Activated T-cell treated with anti-CD3 and anti-CD28 coated beads for 1 hour (primary cell): Measurements from ENCODE around the gene CAMKK1.
A peak's percentile ranks its signal among the peaks of the same experiment; 100 is the strongest.

Experiments used
- DNase-seq: peaks from one replicate; pipeline ENCODE4 v3.0.0-alpha.2; 2020; ENCODE audit warnings: low read depth

Gene CAMKK1

GRCh38 chr17:3896108-3896967 is 3.5 kb upstream of the CAMKK1 start:
- no peak for DNase-seq

GRCh38 chr17:3895354-3895753 is 2.5 kb upstream of the CAMKK1 start:
- DNase-seq = no peak

DNA sequence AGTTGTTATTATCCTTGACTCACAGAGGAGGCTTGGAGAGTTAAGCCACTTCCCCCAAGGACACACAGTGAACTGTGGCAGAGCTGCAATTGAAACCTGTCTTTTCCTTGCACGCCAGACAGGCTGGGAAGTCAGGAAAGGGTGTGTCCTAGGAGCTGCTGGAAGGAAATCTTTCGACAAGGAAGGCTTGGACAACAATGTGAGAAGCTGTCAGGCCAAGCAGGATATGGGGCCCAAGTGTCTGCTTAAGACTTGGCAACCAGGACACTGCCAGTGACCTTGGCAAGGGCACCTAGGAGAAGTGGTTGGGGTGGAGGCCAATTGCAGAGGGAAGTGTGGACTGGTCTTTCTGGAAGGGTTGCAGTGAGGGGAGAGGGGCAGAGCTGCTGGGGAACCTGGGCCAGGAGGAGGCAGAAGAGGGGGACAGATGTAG is 2.1 kb upstream of the CAMKK1 start:
- no peak for DNase-seq

GRCh38 chr17:3894188-3894587 is 1.3 kb upstream of the CAMKK1 start:
- DNase-seq = no peak

GRCh38 chr17:3893720-3894116 is 865 bp upstream of the CAMKK1 start:
- no peak for DNase-seq

GRCh38 chr17:3892095-3892998 is 506 bp downstream of the CAMKK1 start:
- peak; percentile 64 for DNase-seq

GRCh38 chr17:3891626-3892094 is 1.2 kb downstream of the CAMKK1 start:
- DNase-seq = no peak

DNA sequence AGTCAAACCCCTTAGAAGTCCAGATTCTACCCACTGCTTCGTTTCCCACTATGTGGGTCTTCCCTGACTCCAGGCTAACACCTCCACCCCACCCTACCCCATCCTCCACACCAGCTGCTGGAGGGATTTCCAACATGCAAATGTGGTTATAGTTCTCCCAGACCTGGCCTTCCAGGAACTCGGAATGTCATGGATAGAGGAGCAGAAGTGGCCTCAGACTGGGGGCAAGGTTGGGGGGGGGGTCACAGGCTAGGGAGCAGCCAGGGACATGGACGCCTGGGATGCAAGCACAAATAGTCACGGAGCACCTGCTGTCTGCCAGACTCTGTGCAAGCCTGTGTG is 2.0 kb downstream of the CAMKK1 start:
- DNase-seq = no peak

DNA sequence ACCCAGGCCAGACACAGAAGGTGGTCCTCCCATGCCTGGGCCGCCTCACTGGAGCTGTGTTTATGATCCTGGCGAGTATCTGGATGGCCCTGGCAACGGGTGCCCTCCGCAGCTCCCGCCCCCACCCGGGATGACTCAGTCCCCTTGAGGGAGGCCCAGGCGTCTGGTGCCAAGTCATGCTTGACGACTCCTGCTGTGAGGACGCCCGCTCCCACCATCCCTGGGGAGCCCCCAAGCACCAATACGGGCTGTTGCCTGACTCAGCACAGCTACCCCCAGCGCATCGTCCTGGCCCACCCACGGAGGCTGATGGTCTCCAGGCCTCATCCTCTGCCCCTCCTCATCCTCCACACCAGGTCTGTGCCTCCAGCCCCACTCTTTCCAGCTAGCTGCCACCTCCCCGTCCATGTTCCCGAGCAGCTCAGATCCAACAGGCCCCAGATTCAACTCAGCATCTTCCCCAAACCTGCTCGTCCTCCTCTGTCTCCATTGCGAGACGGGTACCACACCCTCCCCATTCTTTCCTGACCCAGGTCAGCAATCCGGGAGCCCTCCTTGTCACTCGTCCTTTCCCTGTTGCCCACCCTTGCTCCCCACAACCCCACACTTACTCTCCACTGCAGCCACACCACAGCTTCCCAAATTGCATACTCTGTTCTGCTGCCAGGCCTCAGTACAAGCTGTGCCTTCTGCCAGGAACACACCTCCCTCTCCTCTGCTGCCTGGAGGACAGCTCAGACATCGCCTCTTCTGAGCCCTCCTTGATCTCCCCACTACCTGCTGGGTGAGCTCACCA is 2.6 kb downstream of the CAMKK1 start:
- no peak for DNase-seq

DNA sequence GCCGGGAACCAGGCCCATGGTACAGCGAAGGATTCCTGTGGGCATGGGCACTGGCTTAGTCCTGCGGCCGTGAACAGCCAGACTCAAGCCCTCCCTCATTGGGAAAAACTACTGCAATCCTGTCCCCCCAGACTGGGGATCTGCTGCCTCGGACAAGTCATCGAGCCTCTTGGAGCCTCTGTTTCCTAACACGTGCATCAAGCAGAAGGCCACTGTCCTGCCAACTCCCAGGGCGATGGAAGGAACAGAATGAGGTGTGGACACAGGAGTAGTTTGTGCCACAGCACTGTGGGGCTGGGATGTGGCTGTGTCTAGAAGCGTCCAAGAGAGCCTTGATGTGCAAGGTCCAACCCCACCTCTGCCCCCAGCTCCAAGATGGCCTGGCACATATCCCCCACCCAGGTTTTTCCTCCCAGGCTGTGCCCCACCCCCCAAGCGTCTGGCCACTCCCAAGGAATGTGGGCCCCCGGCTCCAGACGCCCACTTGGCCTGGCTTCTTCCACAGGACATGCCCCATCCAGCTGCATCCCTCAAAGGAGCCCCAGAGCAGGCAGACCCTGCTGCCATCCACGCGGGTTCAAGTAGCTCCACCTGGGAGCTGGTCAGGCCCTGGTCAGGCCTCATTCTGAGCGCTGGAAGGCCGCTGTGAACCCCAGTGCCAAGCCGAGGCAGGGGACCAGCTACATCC is 3.4 kb downstream of the CAMKK1 start:
- DNase-seq = no peak

GRCh38 chr17:3888343-3889171 is 4.3 kb downstream of the CAMKK1 start:
- DNase-seq = no peak

DNA sequence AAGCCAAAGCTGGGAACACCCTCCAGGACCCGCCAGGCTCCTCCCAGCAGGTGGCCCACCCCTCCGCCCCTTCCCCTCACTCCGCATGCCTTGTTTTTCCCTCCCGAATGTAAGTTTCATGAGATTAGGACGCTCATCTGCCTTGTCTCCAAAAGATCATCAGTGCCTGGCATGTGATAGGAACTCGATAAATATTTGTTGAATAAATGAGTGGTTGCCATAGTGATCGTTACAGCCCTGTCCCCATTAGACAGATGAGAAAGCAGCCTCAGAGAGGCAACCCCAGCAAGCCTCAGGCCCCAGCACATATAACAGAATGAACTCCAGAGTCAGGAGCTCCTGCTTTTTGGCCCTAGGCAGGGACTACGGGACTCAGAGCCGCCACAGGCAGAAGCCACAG is 5.0 kb downstream of the CAMKK1 start:
- no peak for DNase-seq

DNA sequence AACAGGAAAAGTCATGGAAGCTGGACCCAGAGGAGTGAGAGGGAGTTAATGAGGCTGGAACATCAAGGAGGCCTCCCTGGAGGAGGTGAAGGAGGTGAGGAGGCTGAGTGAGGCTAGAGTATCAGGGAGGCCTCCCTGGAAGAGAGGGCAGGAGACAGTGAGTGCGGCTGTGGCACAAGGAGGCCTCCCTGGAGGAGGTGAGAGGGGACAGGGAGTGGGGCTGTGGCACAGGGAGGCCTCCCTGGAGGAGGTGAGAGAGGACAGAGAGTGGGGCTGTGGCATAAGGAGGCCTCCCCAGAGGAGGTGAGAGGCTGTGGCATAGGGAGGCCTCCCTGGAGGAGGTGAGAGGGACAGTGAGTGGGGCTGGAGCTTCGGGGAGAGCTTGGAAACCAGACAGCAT is 5.5 kb downstream of the CAMKK1 start:
- DNase-seq = no peak

GRCh38 chr17:3886776-3887175 is 6.1 kb downstream of the CAMKK1 start:
- no peak for DNase-seq

DNA sequence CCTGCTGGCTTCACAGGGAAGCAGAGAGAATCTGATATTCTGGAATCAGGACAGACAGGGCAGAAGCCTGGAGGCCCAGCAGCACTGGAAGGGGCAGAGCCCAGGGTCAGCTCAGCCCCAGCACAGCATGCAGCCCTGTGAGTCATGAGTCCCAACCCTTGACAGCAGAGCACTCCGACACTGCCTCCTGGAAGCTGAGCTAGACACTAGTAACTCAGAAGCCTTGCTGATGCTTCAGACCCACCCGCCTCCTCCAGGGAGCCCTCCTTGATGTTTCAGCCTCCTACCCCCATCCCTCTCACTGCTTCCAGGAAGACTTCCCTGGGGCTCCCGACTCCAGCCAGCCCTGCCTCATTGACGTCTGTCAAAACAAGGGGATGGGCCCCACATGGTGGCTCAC is 6.9 kb downstream of the CAMKK1 start:
- no peak for DNase-seq

GRCh38 chr17:3885271-3885670 is 7.6 kb downstream of the CAMKK1 start:
- DNase-seq = no peak

GRCh38 chr17:3884188-3884587 is 8.7 kb downstream of the CAMKK1 start:
- no peak for DNase-seq

DNA sequence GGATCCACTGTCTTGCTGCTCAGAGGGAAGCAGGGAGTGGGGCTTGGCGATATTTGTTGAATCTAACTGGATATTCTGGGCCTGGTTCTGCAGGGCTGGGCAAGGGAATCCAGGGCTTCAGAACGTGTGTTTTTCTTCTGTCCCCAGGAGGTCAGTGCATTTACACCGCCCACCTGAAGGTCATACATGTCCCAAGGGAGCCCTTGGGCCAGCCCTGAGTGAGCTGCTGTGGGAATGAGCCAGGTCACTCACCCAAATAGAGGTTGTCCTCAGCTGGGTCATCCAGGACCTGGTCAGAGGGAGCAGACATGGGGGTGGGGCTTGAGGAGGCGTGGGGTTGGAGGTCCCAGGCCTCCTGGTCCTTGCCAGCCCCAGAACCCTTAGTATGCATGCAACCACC is 10.6 kb downstream of the CAMKK1 start:
- DNase-seq = no peak

- no peak for DNase-seq
These were observed 11.9 kb downstream of the CAMKK1 start for GRCh38 chr17:3880983-3881382.

GRCh38 chr17:3879591-3880417 is 13.0 kb downstream of the CAMKK1 start:
- no peak for DNase-seq
